Psoas muscle (tissue), 8 donors: ENCODE measurements around the gene CCDC85B. TPM values are rescaled to one million over a fixed set of nuclear protein-coding genes. Genes with fewer than 3 reads are reported as not detected.

Experiments used
- ATAC-seq, 4 donors: fragments of 200-7000 bp; cut with Tn5 transposase; one replicate each; pipeline ENCODE4 v1.9.1; 2020; ENCODE audit warnings: moderate library complexity in 3 of 4, mild to moderate bottlenecking in 2 of 4
- DNase-seq, 2 donors: peaks; one replicate each; pipeline ENCODE4 v3.0.0-alpha.2; 2020
- H3K27ac ChIP-seq: fragments of 200-600 bp; one replicate; pipeline ENCODE4 v1.8.0; 2022
- H3K27me3 ChIP-seq, 3 donors: fragments of 200-600 bp in 1 of 3; one replicate each; pipeline versions ENCODE4 v1.6.1 to v1.8.0; 2013 to 2022; ENCODE audit warnings: low read length in 2 of 3, mild to moderate bottlenecking in 2 of 3, moderate library complexity in 1 of 3; ENCODE audit not compliant: insufficient read depth in 3 of 3
- H3K36me3 ChIP-seq, 2 donors: fragments of 200-600 bp in 1 of 2; one replicate each; pipeline versions ENCODE4 v1.6.1 to v1.8.0; 2013 to 2022; ENCODE audit warnings: low read depth in 1 of 2, mild to moderate bottlenecking in 1 of 2, moderate library complexity in 1 of 2; ENCODE audit not compliant: insufficient read depth in 1 of 2
- H3K4me1 ChIP-seq: fragments of 200-600 bp; one replicate; pipeline ENCODE4 v1.8.0; 2022
- H3K4me3 ChIP-seq: fragments of 200-600 bp; one replicate; pipeline ENCODE4 v1.8.0; 2022; ENCODE audit warnings: mild to moderate bottlenecking
- H3K9me3 ChIP-seq: fragments of 200-600 bp; one replicate; pipeline ENCODE4 v1.8.0; 2022
- WGBS, 3 donors: extraction: QIAGEN DNeasy Blood & Tissue Kit; methylation state at CpG; one replicate each; pipeline versions ENCODE4 v1.1.6 to v1.1.7; 2013; 5-methylcytosine and 5-hydroxymethylcytosine counted together
- intact Hi-C, 2 donors: fragments of 100-400 bp; cut with DNase I; formaldehyde crosslinking; loops; one replicate each; pipeline versions ENCODE4 v1.11.0 to v1.14.2; 2022
- polyA plus RNA-seq, 3 donors: library from polyadenylated mRNA; stranded (reverse); fragments of 200-250 nt; gene quantifications; one replicate each; pipeline ENCODE4 v1.2.3, GENCODE V29; 2013
- total RNA-seq, 4 donors: library from RNA; stranded (reverse); fragmentation: NEBNext Ultra II Directional in 2 of 4; extraction: Animal tissue kit (Norgen Biotek cat#: 25700) in 2 of 4; gene quantifications; one replicate each; pipeline versions ENCODE4 v1.2.1 to v1.2.4, GENCODE V29; 2021 to 2023
- TF ChIP-seq, protein P1 (sequence below): fragments of 200-600 bp; IDR thresholded peaks from one replicate; pipeline ENCODE4 v1.8.0; 2022; ENCODE audit warnings: antibody characterized with exemption
- donor health status: healthy with polysubstance abuse.
- donor health status: DM: no; HTN: no; CAD: no; lungs with moderate emphysema.
- donor health status: Bipolar disorder and iron deficiency.
- donor health status: healthy.
- donor health status: DM: yes; HTN: yes; CAD: no.
- donor health status: DM: no; HTN: no; CAD: no.
- donor health status: DM: no; HTN: no; CAD: no.
- donor health status: DM: yes; HTN: yes; CAD: no.

Gene CCDC85B
- total and polyA plus RNA-seq, 7 donors = 16.7 to 39.6 (median 26.5) TPM

DNA sequence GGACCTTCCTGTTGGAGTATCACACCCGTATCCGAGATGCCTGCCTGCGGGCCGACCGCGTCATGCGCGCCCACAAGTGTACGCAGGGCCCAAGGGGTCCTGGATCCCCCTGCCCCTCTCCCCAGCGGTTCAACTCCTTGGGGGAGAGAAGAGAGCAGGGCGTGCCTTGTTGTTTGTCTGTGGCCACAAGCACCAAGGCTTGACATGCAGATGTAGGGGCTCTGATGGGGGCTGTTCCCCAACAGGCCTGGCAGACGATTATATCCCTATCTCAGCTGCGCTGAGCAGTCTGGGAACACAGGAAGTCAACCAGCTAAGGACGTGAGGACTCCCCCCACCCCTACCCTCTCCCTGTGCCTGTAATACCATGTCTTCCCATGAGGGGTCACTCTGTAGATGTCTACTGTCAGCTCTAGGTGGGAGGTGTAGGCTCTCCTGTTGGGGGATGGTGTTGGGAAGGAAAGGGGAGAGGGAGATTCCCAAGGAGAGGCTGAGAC lies 39.3 kb upstream of the CCDC85B start:
- WGBS, 3 donors = 87 to 93% (median 89%) methylated on average over 14 of the region's 14 CpGs
- ATAC-seq = peak in 1 of 4 donors; percentile 22
- intact Hi-C loops = no loop called here
- no peak for DNase-seq
- no peak overlapping the region for H3K27ac ChIP-seq
- TF ChIP-seq, protein P1, sequence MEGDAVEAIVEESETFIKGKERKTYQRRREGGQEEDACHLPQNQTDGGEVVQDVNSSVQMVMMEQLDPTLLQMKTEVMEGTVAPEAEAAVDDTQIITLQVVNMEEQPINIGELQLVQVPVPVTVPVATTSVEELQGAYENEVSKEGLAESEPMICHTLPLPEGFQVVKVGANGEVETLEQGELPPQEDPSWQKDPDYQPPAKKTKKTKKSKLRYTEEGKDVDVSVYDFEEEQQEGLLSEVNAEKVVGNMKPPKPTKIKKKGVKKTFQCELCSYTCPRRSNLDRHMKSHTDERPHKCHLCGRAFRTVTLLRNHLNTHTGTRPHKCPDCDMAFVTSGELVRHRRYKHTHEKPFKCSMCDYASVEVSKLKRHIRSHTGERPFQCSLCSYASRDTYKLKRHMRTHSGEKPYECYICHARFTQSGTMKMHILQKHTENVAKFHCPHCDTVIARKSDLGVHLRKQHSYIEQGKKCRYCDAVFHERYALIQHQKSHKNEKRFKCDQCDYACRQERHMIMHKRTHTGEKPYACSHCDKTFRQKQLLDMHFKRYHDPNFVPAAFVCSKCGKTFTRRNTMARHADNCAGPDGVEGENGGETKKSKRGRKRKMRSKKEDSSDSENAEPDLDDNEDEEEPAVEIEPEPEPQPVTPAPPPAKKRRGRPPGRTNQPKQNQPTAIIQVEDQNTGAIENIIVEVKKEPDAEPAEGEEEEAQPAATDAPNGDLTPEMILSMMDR = peak; percentile 34
- H3K4me3 ChIP-seq = no peak overlapping the region
- H3K9me3 ChIP-seq = peaks cover 4% of the 10 kb centered on the region
- peaks cover 5% of the 10 kb centered on the region for H3K4me1 ChIP-seq
- peaks cover 7 to 55% of the 10 kb centered on the region in 2 donors for H3K36me3 ChIP-seq
- no peaks in the 10 kb centered on the region for H3K27me3 ChIP-seq

DNA sequence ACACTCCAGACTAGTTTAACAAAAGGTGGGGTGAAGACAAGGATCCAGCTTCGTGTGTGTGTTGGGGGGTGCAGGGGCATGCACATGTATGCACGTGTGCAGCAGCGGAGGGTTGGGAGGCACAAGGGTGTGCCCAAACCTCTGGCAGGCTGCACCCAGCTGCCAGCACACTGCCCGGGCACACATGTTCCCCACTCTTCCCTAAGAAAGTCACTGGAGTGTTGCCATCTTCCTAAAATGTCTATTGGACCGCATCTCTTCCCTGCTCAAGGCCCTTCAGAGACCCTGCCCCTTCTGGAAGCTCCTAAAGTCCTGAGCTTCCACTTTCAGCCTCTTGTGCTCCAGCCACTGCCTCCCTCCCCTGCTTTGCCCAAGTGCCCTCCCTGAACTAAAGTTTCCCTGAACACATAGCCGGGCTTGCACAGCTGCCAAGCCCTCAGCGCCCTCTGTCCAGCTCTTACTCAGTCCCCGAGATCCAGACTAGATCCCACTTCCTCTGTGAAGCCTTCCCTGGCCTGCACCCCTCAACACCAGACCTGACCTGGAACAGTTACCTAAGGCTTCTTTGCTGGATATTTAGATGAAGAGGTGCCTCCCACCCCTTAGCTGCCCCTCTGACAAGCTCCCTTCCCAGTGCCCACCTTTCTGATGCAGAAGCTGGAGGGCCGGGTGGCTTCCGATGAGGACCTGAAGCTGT lies 38.5 kb upstream of the CCDC85B start:
- intact Hi-C loops = no loop called here
- Histone ChIP-seq H3K4me1 (peaks cover 7% of the 10 kb centered on the region), H3K4me3 (no peak overlapping the region), H3K9me3 (peaks cover 4% of the 10 kb centered on the region), H3K27me3 (no peaks in the 10 kb centered on the region), H3K27ac (no peak overlapping the region), H3K36me3 (peaks cover 7 to 56% of the 10 kb centered on the region in 2 donors)
- 85 to 90% (median 89%) methylated on average over 10 of the region's 10 CpGs for WGBS, 3 donors
- ATAC-seq (no peak), DNase-seq (no peak)
- TF ChIP-seq, protein P1 = no peak

DNA sequence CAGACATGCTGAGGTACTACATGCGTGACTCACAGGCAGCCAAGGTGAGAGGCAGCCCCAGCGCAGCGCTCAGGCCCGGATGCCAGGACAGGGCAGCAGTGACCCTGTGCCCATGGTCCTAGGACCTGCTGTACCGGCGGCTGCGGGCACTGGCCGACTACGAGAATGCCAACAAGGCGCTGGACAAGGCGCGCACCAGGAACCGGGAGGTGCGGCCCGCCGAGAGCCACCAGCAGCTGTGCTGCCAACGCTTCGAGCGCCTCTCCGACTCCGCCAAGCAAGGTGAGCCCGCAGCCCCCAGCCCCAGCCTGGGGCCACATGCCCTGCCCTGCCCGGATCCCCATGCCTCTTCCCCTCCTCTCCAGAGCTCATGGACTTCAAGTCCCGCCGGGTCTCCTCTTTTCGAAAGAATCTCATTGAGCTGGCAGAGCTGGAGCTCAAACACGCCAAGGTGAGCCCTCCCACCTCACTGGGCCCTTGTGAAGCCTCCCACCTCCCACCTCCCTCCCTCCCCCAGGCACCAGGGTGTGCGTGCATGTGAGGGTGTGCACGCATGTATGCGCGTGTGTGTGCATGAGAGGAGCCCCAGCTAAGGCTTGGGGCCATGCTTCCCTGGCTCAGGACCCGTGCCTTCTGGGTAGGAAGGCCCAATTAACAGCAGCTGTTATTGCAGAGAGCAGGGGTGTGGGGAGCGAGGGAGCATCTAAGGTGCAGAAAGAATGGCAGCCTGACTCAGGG lies 37.8 kb upstream of the CCDC85B start:
- Histone ChIP-seq H3K4me3 (no peak overlapping the region), H3K27me3 (no peaks in the 10 kb centered on the region), H3K4me1 (peaks cover 7% of the 10 kb centered on the region), H3K36me3 (peaks cover 7 to 56% of the 10 kb centered on the region in 2 donors), H3K9me3 (peaks cover 4% of the 10 kb centered on the region), H3K27ac (no peak overlapping the region)
- intact Hi-C loops = no loop called here
- DNase-seq = no peak
- TF ChIP-seq, protein P1 = no peak
- WGBS, 3 donors = 93 to 95% (median 93%) methylated on average over 28 to 33 of the region's 33 CpGs
- no peak for ATAC-seq

DNA sequence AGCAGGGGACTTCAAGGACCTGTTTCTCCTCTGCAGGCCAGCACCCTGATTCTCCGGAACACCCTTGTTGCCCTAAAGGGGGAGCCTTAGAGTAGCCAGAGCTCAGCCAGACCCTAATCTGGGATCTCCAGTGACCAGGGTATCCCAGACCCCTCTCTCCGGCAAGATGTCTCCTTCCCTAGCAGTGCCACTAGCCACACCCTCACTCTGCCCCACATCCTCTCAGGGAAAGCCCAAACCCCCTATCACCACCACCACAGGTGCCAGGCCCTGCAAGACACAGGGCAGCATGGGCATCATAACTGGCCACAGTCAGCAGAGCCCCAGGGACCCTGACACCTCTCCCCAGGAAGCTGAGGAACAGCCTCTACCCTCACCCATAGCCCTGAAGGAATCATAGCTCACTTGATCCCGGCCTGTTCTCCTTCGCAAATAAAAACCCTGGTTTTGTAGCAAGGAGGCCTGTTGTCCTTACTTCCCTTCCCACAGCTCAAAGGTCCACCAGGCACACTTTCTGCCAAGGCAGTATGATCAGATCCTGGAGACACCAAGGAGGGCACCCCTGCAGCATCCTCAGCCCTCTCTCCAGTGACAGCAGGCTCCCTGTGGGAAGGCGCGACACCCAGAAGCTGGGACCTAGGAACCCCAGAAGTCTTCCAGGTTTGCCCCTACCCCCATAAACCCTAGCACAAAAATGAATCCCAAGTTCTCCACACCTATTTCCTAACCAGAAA lies 37.1 kb upstream of the CCDC85B start:
- Histone ChIP-seq H3K9me3 (peaks cover 4% of the 10 kb centered on the region), H3K36me3 (peaks cover 7 to 56% of the 10 kb centered on the region in 2 donors), H3K4me3 (no peak overlapping the region), H3K27ac (no peak overlapping the region), H3K27me3 (no peaks in the 10 kb centered on the region), H3K4me1 (peaks cover 7% of the 10 kb centered on the region)
- TF ChIP-seq, protein P1 = no peak
- ATAC-seq = no peak
- intact Hi-C loops = no loop called here
- DNase-seq = no peak
- WGBS, 3 donors = 85 to 90% (median 88%) methylated on average over 6 of the region's 6 CpGs
